Colonic mucosa (tissue), 4 donors: ENCODE measurements around the gene APPBP2. TPM values are rescaled to one million over a fixed set of nuclear protein-coding genes. Genes with fewer than 3 reads are reported as not detected.

ENCODE experiments used
- DNase-seq: peaks from one replicate; pipeline ENCODE4 v3.0.0-alpha.2; 2020
- H3K27ac ChIP-seq: fragments of 200-600 bp; one replicate; pipeline ENCODE4 v1.8.0; 2021
- H3K27me3 ChIP-seq: fragments of 200-600 bp; one replicate; pipeline ENCODE4 v1.8.0; 2021
- H3K36me3 ChIP-seq: fragments of 200-600 bp; one replicate; pipeline ENCODE4 v1.8.0; 2021
- H3K4me1 ChIP-seq: fragments of 200-600 bp; one replicate; pipeline ENCODE4 v1.8.0; 2021; ENCODE audit warnings: mild to moderate bottlenecking
- H3K4me3 ChIP-seq: fragments of 200-600 bp; one replicate; pipeline ENCODE4 v1.8.0; 2021
- H3K9ac ChIP-seq, 2 donors: one replicate each; pipeline ENCODE4 v1.7.0; 2013; ENCODE audit warnings: control low read depth in 2 of 2, low read depth in 2 of 2, low read length in 2 of 2
- H3K9me3 ChIP-seq: fragments of 200-600 bp; one replicate; pipeline ENCODE4 v1.8.0; 2021
- intact Hi-C: fragments of 100-400 bp; cut with DNase I; formaldehyde crosslinking; loops from one replicate; pipeline ENCODE4 v1.14.1; 2022
- total RNA-seq, 2 donors: library from RNA; stranded (reverse); fragmentation: NEBNext Ultra II Directional in 1 of 2; extraction: Animal tissue kit (Norgen Biotek cat#: 25700) in 1 of 2; gene quantifications; one replicate each; pipeline ENCODE4 v1.2.1, GENCODE V29; 2021
- TF ChIP-seq, protein P1 (sequence below): fragments of 200-600 bp; IDR thresholded peaks from one replicate; pipeline ENCODE4 v1.8.0; 2022; ENCODE audit warnings: antibody characterized with exemption, mild to moderate bottlenecking
- donor health status: healthy.
- donor health status: DM: no; HTN: no; CAD: no.
- donor health status: DM: no; HTN: no; CAD: no.

The APPBP2 gene
- total RNA-seq, 2 donors from 2014 or later, result 26.7 to 42.0 TPM

DNA sequence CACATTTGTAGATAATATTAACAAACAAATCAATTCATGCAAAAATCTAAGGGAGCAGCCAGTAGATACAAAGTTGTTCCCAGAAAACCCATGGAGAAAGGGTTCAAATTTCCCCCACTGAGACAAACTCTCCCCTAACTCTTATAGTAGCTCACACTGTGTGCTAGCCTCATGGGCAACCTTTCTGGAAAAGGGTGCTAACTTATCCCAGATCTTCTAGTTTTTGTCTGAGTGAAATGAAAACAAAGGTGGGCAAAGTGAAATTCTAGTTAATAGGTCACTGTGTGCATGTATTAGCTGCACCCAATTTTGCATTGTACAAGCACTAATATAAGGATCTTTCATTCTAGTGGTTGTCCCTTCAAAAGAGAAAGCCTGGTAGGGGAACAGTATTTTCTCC lies 124.2 kb downstream of the APPBP2 start:
- Histone ChIP-seq H3K9me3 (no peaks in the 10 kb centered on the region), H3K9ac (no peak overlapping the region), H3K36me3 (no peaks in the 10 kb centered on the region), H3K4me1 (no peaks in the 10 kb centered on the region), H3K4me3 (no peak overlapping the region), H3K27me3 (no peaks in the 10 kb centered on the region), H3K27ac (no peak overlapping the region)
- intact Hi-C loops, result no loop called here
- DNase-seq, result no peak
- TF ChIP-seq, protein P1, sequence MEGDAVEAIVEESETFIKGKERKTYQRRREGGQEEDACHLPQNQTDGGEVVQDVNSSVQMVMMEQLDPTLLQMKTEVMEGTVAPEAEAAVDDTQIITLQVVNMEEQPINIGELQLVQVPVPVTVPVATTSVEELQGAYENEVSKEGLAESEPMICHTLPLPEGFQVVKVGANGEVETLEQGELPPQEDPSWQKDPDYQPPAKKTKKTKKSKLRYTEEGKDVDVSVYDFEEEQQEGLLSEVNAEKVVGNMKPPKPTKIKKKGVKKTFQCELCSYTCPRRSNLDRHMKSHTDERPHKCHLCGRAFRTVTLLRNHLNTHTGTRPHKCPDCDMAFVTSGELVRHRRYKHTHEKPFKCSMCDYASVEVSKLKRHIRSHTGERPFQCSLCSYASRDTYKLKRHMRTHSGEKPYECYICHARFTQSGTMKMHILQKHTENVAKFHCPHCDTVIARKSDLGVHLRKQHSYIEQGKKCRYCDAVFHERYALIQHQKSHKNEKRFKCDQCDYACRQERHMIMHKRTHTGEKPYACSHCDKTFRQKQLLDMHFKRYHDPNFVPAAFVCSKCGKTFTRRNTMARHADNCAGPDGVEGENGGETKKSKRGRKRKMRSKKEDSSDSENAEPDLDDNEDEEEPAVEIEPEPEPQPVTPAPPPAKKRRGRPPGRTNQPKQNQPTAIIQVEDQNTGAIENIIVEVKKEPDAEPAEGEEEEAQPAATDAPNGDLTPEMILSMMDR, result no peak

DNA sequence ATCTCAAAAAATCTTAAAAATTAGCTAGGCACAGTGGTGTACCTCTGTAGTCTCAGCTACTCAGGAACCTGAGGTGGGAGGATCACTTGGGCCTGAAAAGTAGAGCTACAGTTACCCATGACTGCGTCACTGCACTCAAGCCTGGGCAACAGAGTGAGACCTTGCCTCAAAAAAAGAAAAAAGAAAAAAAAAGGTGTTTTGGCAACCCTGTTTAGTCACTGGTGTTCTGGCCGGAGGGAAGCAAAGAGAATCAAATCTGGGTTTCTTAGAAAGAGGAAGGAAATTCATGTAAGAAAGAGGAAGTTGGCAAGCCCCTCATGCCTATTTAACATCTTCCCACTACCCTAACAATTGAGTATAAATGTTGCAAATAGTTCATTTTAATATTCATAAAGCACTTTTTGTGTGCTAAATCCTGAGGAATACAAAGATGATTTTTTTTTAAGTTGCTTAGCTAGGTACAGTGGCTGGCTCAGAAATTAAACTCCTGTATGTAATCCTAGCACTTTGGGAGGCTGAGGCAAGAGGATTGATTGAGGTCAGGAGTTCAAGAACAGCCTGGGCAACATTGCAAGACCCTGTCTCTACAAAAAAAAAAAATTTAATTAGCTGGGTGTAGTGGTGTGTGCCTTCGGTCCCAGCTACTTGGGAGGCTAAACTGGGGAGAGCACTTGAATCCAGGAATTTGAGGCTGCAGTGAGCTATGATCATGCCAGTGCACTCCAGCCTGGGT lies 127.6 kb downstream of the APPBP2 start:
- no peak for DNase-seq
- intact Hi-C loops, result no loop called here
- Histone ChIP-seq H3K27me3 (no peaks in the 10 kb centered on the region), H3K9me3 (no peaks in the 10 kb centered on the region), H3K36me3 (no peaks in the 10 kb centered on the region), H3K27ac (peak overlapping the region; percentile 37), H3K9ac (no peak overlapping the region), H3K4me1 (no peaks in the 10 kb centered on the region), H3K4me3 (no peak overlapping the region)
- TF ChIP-seq, protein P1, result no peak

DNA sequence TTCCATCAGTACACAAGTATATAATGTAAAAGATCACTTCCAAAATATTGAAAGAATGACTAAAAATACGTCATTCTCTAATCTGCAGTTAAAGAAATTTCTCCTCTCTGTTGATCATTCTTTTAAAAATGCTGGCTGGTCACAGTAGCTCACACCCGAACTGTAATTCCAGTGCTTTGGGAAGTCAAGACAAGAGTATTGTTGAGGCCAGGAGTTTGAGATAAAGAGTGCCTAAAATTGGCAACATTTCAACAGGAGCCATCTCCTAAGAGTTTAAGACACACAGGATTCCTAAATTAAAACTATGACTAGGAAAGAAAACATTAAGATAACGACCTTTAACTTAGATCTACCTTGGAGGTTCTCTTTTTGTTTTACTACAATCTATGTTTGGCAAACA lies 129.6 kb downstream of the APPBP2 start:
- no peak for DNase-seq
- Histone ChIP-seq H3K27ac (no peak overlapping the region), H3K9me3 (no peaks in the 10 kb centered on the region), H3K9ac (no peak overlapping the region), H3K4me1 (no peaks in the 10 kb centered on the region), H3K36me3 (no peaks in the 10 kb centered on the region), H3K27me3 (no peaks in the 10 kb centered on the region), H3K4me3 (no peak overlapping the region)
- TF ChIP-seq, protein P1, result no peak
- intact Hi-C loops, result no loop called here

DNA sequence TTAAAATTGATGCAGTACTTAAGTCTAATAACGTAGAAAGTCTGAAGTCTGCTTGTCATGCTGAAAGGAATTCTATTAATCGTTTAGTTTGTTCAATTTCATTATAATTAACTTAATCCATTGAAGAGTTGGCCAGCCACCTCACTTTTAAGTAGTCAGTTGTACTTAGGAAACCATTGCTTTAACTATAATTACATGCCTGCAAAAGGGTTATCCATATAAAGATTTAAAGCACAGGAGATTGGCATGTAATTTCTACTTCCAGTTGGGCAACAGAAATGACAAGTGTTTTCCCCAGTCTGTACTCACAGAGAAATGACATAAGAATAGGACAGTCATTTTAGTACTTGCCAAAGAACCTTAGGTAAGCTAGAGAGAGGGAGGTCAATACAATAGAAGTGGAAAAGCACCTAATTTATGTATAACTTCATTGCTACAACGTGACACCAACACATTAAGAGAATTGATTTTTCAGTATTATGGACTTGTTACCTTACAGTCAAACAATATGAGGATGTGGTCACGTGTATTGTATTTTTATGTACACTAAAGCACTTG lies 130.5 kb downstream of the APPBP2 start:
- no peaks in the 10 kb centered on the region for H3K4me1 ChIP-seq
- H3K27ac ChIP-seq, result no peak overlapping the region
- no peaks in the 10 kb centered on the region for H3K27me3 ChIP-seq
- H3K36me3 ChIP-seq, result no peaks in the 10 kb centered on the region
- TF ChIP-seq, protein P1, result no peak
- H3K4me3 ChIP-seq, result no peak overlapping the region
- no peak overlapping the region for H3K9ac ChIP-seq
- intact Hi-C loops, result no loop called here
- DNase-seq, result no peak
- no peaks in the 10 kb centered on the region for H3K9me3 ChIP-seq

DNA sequence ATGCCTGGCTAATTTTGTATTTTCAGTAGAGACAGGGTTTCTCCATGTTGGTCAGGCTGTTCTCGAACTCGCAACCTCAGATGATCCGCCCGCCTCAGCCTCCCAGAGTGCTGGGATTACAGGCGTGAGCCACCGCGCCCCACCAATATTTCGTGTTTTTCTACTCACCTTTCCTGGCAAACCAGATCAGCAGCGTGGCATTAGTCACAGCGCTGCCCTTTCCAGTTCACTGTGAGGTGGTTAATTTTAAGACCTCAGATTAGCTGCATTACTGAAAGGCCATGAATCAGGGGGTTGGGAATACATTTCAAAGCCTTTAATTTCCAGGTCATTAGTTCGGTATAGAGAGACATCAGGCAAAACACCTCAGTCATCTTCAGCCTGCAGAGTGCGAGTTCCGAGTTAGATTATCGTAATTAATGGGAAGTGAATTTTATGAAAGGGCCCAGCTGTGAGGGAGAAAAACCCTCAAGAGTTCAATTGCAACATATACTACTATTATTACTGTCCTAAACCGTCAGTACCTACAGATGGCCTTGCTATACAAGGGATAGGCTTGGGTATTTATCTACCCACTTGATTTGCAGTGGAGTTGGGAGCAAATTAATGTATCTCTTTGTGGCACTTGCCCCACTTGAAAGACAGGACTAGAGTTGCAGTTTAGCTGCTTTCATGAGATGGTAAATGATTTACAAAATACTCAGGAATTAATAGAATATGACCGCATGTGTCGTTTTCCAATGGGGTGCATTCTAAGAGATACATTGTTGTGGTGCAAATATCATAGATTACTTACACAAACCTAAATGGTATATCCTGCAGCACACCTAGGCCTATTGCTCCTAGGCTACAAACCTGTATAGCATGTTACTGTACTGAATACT lies 132.0 kb downstream of the APPBP2 start:
- no peaks in the 10 kb centered on the region for H3K4me1 ChIP-seq
- no peak for DNase-seq
- H3K4me3 ChIP-seq, result no peak overlapping the region
- intact Hi-C loops, result no loop called here
- no peaks in the 10 kb centered on the region for H3K9me3 ChIP-seq
- no peaks in the 10 kb centered on the region for H3K36me3 ChIP-seq
- TF ChIP-seq, protein P1, result no peak
- H3K9ac ChIP-seq, result no peak overlapping the region
- H3K27ac ChIP-seq, result no peak overlapping the region
- no peaks in the 10 kb centered on the region for H3K27me3 ChIP-seq

Other genes with a start within 250 kb of the APPBP2 start
- 10 to 100 TPM; 28.9 to 52.1 TPM for gene USP32, start 134.1 kb downstream of the APPBP2 start, total RNA-seq
- not detected for gene CHCT1, start 103.8 kb downstream of the APPBP2 start, total RNA-seq
- 10 to 100 TPM; 21.2 to 22.8 TPM for gene PPM1D, start 74.0 kb upstream of the APPBP2 start, total RNA-seq
- gene BCAS3, start 151.6 kb upstream of the APPBP2 start, total RNA-seq, result 10 to 100 TPM; 11.0 to 17.8 TPM